ENCODE data around the gene NPM1. TPM values are rescaled to one million over a fixed set of nuclear protein-coding genes. Genes with fewer than 3 reads are reported as not detected.

Gene NPM1
- total RNA-seq, 1 donor from 2014 or later: 1,478 TPM

DNA sequence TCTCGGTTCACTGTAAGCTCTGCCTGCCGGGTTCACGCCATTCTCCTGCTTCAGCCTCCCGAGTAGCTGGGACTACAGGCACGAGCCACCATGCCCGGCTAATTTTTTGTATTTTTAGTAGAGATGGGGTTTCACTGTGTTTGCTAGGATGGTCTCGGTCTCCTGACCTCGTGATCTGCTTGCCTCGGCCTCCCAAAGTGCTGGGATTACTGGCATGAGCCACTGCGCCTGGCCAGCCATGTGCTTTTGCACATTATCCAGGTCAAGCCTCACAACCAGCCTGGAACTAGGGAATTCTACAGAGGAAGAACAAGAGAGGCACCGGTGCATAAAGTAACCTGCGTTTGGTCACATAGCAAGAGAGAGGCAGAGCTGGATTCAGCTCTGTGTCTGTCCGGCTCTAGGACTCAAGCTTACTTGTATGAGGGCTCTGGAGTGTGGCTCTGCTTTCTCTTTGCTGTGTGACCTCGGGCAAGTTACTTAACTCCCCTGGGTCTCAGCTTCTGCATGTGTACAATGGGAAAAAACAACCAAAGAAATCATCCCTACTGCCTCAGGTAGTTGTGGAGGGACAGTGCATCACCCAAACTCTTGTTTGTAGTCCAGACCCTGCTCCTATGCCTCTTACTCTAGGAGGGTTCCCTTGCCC lies 38.1 kb downstream of the NPM1 start:
- intact Hi-C loops (cut with micrococcal nuclease): loop anchor here (10.0 kb wide), 1 partner anchor 859 kb away; the partner anchor contains the start of gene UBTD2

GRCh38 chr5:171426266-171426665 lies 38.6 kb downstream of the NPM1 start:
- intact Hi-C loops (cut with micrococcal nuclease): loop anchor here (10.0 kb wide), 1 partner anchor 859 kb away; the partner anchor contains the start of gene UBTD2

- intact Hi-C loops (cut with micrococcal nuclease): loop anchor here (10.0 kb wide), 1 partner anchor 858 kb away; the partner anchor contains the start of gene UBTD2
These were observed 39.0 kb downstream of the NPM1 start for GRCh38 chr5:171426680-171427079.

GRCh38 chr5:171427318-171428167 lies 39.9 kb downstream of the NPM1 start:
- intact Hi-C loops (cut with micrococcal nuclease): loop anchor here (10.0 kb wide), 1 partner anchor 857 kb away; the partner anchor contains the start of gene UBTD2

DNA sequence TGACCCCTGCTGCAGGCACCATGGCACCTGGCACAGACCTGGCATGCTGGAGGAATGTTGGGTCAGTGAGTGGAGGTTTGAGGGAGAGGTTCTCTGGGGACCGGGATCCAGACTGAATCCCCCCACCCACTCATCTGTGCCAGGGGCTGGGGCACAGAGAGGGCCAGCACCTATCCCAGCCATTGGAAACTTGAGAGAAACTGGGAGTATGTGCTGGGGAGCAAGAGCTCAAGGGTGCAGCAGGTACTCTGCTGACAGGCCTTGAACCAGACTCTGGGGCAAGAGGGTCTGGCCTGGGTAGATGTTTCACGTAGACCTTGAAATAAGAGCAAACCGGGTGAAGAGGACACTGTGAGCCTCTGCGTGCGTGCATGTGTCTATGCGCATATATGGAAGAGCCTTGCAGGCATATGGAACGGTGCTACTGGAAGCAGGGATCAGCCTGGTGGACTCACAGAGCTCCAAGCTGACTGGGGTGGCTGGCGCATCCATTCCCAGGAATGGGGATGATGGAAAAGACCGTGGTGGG lies 40.6 kb downstream of the NPM1 start:
- intact Hi-C loops (cut with micrococcal nuclease): loop anchor here (10.0 kb wide), 1 partner anchor 857 kb away; the partner anchor contains the start of gene UBTD2

- intact Hi-C loops (cut with micrococcal nuclease): loop anchor here (10.0 kb wide), 1 partner anchor 856 kb away; the partner anchor contains the start of gene UBTD2
These were observed 41.3 kb downstream of the NPM1 start for GRCh38 chr5:171428809-171429542.

- intact Hi-C loops (cut with micrococcal nuclease): loop anchor here (10.0 kb wide), 1 partner anchor 855 kb away; the partner anchor contains the start of gene UBTD2
These were observed 41.9 kb downstream of the NPM1 start for GRCh38 chr5:171429543-171429910.

- intact Hi-C loops (cut with micrococcal nuclease): no loop called here
These were observed 43.7 kb downstream of the NPM1 start for GRCh38 chr5:171431251-171431777.

- intact Hi-C loops (cut with micrococcal nuclease): no loop called here
These were observed 44.4 kb downstream of the NPM1 start for GRCh38 chr5:171432076-171432475.

GRCh38 chr5:171432583-171433351 lies 45.1 kb downstream of the NPM1 start:
- intact Hi-C loops (cut with micrococcal nuclease): no loop called here

DNA sequence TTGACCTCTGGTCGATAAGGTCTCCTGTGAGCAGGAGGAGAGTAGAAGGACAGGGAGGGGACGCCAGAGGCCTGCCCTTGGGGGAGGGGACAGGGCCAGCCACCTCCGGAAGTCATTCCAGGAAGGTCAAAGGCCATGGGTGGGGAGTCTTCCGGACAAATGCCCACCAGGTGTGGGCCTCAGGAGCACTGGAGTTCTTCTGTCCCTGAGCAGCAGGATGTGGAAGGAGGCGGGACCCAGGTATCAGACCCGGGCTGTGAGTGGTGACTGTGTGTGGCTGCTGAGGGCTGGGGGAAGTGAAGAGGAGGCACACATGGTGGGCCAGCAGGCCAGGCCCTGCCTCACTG lies 45.7 kb downstream of the NPM1 start:
- intact Hi-C loops (cut with micrococcal nuclease): no loop called here

DNA sequence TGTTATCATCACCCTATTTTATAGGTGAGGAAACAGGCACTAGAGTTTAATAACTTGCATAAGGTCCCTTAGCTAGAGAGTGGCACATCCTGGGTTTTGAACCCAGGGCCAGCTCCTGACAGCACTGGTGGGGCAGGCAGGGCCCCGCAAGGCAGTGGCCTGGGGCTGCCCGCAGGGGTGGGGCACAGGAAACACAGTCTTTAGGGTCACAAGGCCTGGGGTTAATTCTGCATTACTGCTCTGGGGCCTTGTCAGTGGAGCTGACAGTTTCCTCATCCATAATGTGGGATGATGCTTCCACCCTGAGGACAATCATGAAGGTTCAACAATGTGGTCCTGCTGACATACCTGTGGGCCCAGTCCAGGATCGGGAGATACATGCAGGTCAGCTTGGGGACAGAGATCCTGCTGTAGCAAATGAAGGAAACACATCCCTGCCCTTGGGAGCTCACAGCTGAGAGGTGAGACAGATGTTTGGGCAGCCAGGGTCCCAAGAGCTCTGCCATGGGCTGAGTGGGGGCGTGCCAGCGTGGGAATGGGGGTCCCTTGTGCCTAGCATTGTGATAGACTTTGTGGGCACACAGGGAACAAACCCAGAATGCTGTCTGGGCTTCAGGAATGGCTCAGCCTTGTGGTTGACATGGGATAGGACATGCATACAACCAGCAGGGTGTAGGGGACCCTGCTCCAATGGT lies 46.5 kb downstream of the NPM1 start:
- intact Hi-C loops (cut with micrococcal nuclease): no loop called here

GRCh38 chr5:171434874-171435273 lies 47.2 kb downstream of the NPM1 start:
- intact Hi-C loops (cut with micrococcal nuclease): no loop called here

- intact Hi-C loops (cut with micrococcal nuclease): no loop called here
These were observed 48.3 kb downstream of the NPM1 start for GRCh38 chr5:171435908-171436307.

DNA sequence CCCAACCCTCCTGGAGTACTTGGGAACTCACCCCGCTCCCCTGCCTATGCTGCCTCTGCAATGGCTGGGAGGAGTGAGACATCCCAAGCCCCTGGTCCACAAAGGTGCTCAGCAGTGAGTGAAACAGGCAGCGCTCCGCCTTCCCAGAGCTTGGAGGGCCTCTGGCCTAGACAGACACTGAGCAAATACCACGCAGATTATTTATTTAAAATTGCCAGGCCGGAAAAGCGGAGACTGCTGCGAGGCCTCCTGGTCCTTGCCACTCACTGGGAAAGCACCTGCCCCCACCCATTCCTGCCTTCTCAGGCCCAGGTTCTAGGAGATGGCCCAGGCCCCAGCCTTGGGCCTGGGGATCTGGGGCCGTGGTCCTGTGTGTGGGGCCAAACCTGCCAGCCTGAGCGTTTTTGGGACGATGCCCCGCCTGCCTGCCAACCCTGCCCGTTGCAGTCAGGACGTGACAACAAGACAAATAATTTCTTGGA lies 49.2 kb downstream of the NPM1 start:
- intact Hi-C loops (cut with micrococcal nuclease): no loop called here

- intact Hi-C loops (cut with micrococcal nuclease): no loop called here
These were observed 49.7 kb downstream of the NPM1 start for GRCh38 chr5:171437286-171437821.

DNA sequence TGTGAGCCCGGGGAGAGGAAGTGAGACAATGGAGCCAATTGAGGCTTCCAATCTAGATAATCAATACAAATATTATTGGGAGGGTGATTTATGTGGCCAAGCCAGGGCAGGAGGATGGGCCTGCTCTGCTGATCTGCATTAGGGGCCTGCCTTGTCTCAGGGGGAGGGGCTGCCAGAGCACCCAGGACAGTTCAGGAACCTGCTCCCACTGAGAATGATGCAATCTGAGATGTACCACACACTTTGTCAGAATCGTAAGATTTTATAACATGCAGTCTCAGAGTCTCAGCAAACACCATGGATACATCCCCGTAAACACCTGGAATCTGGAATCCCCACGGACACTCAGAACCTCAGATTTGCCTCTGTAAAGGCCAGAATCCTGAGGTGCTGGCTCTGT lies 51.1 kb downstream of the NPM1 start:
- intact Hi-C loops (cut with micrococcal nuclease): no loop called here

- intact Hi-C loops (cut with micrococcal nuclease): no loop called here
These were observed 53.7 kb downstream of the NPM1 start for GRCh38 chr5:171441246-171441791.

Measured in T-helper 2 cell treated with Interferon-gamma antibody and Interleukin-4, amounts not matched to agents 100 ng/mL and 5 ng/mL, for 36 hours (primary cell).